Suprapubic skin (tissue), 4 donors: Measurements from ENCODE around the gene IFITM10.

Experiments
- EP300 ChIP-seq: sonication (generic); formaldehyde crosslinking; IDR thresholded peaks from one replicate; pipeline ENCODE4 v1.6.1; 2017; ENCODE audit warnings: antibody characterized with exemption
- POLR2A ChIP-seq, 2 donors: fragments of 450-650 bp; IDR thresholded peaks; one replicate each; pipeline ENCODE4 v1.6.1; 2017; ENCODE audit warnings: antibody characterized with exemption in 2 of 2, mild to moderate bottlenecking in 2 of 2, moderate library complexity in 2 of 2
- POLR2AphosphoS5 ChIP-seq, 3 donors: sonication (generic); formaldehyde crosslinking; IDR thresholded peaks; one replicate each; pipeline ENCODE4 v1.6.1; 2017; ENCODE audit warnings: antibody characterized with exemption in 3 of 3
- TF ChIP-seq, protein P1 (sequence below), 2 donors: fragments of 200-600 bp in 1 of 2; fragments of 450-650 bp in 1 of 2; sonication (generic) in 1 of 2; IDR thresholded peaks; one replicate each; pipeline ENCODE4 v1.5.1; 2016 to 2019; ENCODE audit warnings: antibody characterized with exemption in 2 of 2, mild to moderate bottlenecking in 1 of 2, moderate library complexity in 1 of 2

DNA sequence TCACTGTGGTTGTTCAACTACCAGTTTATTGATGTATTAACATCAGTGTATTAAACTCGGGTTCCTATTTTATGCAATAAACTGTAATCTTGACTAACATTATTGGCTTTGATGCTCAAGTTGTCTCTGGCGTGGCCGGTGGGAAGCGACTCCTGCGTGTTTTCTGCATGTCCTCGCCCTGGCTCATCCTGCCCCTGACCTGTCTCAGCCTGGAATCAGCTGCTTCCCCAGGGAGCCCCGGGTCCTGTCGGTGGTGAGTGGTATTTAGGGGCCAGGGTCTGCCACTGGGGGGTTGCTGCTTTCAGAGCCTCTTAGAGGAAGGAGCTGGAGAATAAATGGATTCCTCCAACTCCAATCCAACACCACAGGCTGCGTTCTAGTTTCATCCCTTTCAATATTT, 22.5 kb downstream of the IFITM10 start:
- TF ChIP-seq, protein P1, sequence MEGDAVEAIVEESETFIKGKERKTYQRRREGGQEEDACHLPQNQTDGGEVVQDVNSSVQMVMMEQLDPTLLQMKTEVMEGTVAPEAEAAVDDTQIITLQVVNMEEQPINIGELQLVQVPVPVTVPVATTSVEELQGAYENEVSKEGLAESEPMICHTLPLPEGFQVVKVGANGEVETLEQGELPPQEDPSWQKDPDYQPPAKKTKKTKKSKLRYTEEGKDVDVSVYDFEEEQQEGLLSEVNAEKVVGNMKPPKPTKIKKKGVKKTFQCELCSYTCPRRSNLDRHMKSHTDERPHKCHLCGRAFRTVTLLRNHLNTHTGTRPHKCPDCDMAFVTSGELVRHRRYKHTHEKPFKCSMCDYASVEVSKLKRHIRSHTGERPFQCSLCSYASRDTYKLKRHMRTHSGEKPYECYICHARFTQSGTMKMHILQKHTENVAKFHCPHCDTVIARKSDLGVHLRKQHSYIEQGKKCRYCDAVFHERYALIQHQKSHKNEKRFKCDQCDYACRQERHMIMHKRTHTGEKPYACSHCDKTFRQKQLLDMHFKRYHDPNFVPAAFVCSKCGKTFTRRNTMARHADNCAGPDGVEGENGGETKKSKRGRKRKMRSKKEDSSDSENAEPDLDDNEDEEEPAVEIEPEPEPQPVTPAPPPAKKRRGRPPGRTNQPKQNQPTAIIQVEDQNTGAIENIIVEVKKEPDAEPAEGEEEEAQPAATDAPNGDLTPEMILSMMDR (IDR thresholded peaks at IDR 0.05): no peak
- TF ChIP-seq POLR2AphosphoS5 (IDR thresholded peaks at IDR 0.05) (no peak), POLR2A (IDR thresholded peaks at IDR 0.05) (no peak), EP300 (no peak)
